ENCODE measurements around the gene JAZF1. TPM values are rescaled to one million over a fixed set of nuclear protein-coding genes. Genes with fewer than 3 reads are reported as not detected.

Gene JAZF1
- total RNA-seq, 1 experiment from 2014 or later, result 0.90 TPM

DNA sequence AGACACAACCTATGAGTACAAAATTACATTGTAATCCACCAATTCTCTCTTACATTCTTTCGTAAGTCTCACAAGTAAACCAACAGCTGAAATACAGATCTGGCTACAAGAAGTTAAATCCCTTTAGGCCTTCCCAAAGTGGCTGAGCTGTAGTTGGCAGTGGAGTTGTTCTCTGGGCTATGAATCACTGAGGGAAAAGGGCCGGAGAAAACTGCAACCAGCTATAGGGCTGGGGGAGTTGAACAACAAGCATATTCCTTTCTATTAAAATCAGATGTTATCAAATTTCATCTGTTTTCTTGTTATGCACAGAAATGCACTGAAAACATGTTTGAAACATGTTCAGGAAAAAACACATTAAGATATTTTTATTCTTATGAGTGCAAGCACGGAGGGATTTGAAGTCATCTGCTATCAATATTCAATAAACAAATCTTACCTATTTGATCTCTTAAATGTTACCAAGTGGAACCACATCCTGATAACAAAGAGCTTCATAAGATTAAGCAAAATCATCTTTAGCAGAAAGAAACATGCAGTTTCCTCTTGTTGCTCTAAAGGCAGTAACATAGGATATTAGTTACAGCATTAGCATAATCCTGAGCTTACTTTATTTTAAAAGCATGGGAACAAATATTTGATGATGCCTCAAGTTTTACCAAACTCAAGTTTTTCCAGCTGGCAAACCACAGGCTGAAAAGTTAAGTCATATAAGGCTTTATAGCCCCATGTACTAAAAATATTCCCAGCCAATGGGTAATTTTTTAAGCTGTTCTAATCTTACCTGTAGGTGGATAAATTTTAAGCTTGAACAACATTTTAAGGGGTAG is 227.9 kb downstream of the JAZF1 start:
- intact Hi-C loops (cut with micrococcal nuclease; ENCODE audit: unreplicated experiment), result no loop called here
- CTCF ChIA-PET, result no interaction called here

DNA sequence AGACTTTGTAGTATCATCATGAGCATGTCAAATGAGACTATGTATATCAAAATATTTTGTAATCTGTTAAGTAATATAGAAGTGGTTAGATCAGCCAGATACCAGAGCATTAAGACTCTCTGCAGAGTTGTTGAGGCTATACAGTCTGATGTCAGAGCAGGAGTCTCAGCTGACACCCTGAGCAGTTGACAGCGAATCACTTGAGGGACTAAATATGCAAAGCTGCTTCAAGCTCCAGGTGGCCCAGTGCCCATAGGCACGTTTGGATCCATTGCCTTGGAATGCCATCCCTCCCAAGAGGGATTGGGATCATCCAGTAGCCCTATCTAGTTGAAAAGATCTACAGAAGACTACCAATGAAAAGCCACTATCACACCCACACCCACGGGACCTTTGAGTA is 230.5 kb downstream of the JAZF1 start:
- POLR2A ChIA-PET (ENCODE audit: unreplicated experiment), result interaction anchor here (0.5 kb wide), 1 partner anchor 1328 kb away, joined by 4 read pairs; no protein-coding TSS in a partner anchor
- H3K27ac ChIP-seq, result no peak overlapping the region
- BruUV-seq (replicated peaks), result no TSS peak
- no peaks in the 10 kb centered on the region for H3F3A ChIP-seq (ENCODE audit: insufficient read depth, low read depth)
- H3K27me3 ChIP-seq (ENCODE audit: insufficient read depth, low read depth), result no peaks in the 10 kb centered on the region
- DNase-seq, result no peak
- H3K79me2 ChIP-seq (ENCODE audit: low read depth), result no peaks in the 10 kb centered on the region
- H3K4me3 ChIP-seq, result no peak overlapping the region
- no peak overlapping the region for H2AFZ ChIP-seq
- H4K20me1 ChIP-seq (ENCODE audit: insufficient read depth), result no peaks in the 10 kb centered on the region
- H3K9me2 ChIP-seq (ENCODE audit: insufficient read depth), result no peaks in the 10 kb centered on the region
- CTCF ChIA-PET, result no interaction called here
- H3K36me3 ChIP-seq (ENCODE audit: low read depth), result no peaks in the 10 kb centered on the region
- no peaks in the 10 kb centered on the region for H3K4me1 ChIP-seq (replicated peaks; ENCODE audit: insufficient read depth)
- no peak overlapping the region for H3K4me2 ChIP-seq
- intact Hi-C loops (cut with micrococcal nuclease; ENCODE audit: unreplicated experiment), result no loop called here
- H3K9me3 ChIP-seq (ENCODE audit: insufficient read depth, low read depth), result no peaks in the 10 kb centered on the region
- TF ChIP-seq EZH2 (IDR thresholded peaks at IDR 0.05; ENCODE audit: low read depth), result no peak
- TF ChIP-seq, protein P1, sequence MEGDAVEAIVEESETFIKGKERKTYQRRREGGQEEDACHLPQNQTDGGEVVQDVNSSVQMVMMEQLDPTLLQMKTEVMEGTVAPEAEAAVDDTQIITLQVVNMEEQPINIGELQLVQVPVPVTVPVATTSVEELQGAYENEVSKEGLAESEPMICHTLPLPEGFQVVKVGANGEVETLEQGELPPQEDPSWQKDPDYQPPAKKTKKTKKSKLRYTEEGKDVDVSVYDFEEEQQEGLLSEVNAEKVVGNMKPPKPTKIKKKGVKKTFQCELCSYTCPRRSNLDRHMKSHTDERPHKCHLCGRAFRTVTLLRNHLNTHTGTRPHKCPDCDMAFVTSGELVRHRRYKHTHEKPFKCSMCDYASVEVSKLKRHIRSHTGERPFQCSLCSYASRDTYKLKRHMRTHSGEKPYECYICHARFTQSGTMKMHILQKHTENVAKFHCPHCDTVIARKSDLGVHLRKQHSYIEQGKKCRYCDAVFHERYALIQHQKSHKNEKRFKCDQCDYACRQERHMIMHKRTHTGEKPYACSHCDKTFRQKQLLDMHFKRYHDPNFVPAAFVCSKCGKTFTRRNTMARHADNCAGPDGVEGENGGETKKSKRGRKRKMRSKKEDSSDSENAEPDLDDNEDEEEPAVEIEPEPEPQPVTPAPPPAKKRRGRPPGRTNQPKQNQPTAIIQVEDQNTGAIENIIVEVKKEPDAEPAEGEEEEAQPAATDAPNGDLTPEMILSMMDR (conservative IDR thresholded peaks at IDR 0.05), result no peak

More for the DNA sequence above, 227.9 kb downstream of the JAZF1 start:
- H3K27me3 ChIP-seq (ENCODE audit: insufficient read depth, low read depth), result no peaks in the 10 kb centered on the region
- no peak for TF ChIP-seq EZH2 (IDR thresholded peaks at IDR 0.05; ENCODE audit: low read depth)
- TF ChIP-seq, protein P1 (conservative IDR thresholded peaks at IDR 0.05), result no peak
- DNase-seq, result no peak
- H3K36me3 ChIP-seq (ENCODE audit: low read depth), result no peaks in the 10 kb centered on the region
- H3K27ac ChIP-seq, result no peak overlapping the region
- H3K4me2 ChIP-seq, result no peak overlapping the region
- H2AFZ ChIP-seq, result no peak overlapping the region
- H4K20me1 ChIP-seq (ENCODE audit: insufficient read depth), result no peaks in the 10 kb centered on the region
- no peaks in the 10 kb centered on the region for H3K79me2 ChIP-seq (ENCODE audit: low read depth)
- no peaks in the 10 kb centered on the region for H3K9me3 ChIP-seq (ENCODE audit: insufficient read depth, low read depth)
- BruUV-seq (replicated peaks), result no TSS peak
- POLR2A ChIA-PET (ENCODE audit: unreplicated experiment), result interaction anchor here (0.6 kb wide), 1 partner anchor 115 kb away, joined by 24 read pairs; no protein-coding TSS in a partner anchor
- no peaks in the 10 kb centered on the region for H3K9me2 ChIP-seq (ENCODE audit: insufficient read depth)
- H3K4me1 ChIP-seq (replicated peaks; ENCODE audit: insufficient read depth), result no peaks in the 10 kb centered on the region
- no peak overlapping the region for H3K4me3 ChIP-seq
- H3F3A ChIP-seq (ENCODE audit: insufficient read depth, low read depth), result no peaks in the 10 kb centered on the region

DNA sequence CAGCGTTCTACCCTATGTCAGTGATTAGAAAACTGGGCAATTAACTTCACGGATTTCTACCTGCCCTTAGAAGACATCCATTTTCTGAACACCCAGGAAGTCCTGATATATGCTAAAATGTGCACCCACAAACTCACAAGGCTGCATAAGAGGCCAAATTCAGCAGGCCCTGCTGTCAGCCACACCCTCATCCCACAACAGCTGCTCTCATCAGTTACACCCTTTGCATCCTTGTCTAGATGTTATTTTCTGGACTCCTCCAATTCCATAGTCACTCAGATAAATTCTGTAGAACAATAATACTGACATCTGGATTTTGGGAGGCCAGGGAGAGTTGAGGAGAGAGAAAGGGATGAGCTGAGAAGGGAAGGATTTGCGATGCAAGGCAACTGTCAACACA is 231.7 kb downstream of the JAZF1 start:
- no peak for TF ChIP-seq EZH2 (IDR thresholded peaks at IDR 0.05; ENCODE audit: low read depth)
- TF ChIP-seq, protein P1 (conservative IDR thresholded peaks at IDR 0.05), result no peak
- Histone ChIP-seq H3F3A (ENCODE audit: insufficient read depth, low read depth) (no peaks in the 10 kb centered on the region), H2AFZ (no peak overlapping the region), H3K27ac (no peak overlapping the region), H3K9me2 (ENCODE audit: insufficient read depth) (no peaks in the 10 kb centered on the region), H3K4me3 (no peak overlapping the region), H4K20me1 (ENCODE audit: insufficient read depth) (no peaks in the 10 kb centered on the region), H3K79me2 (ENCODE audit: low read depth) (no peaks in the 10 kb centered on the region), H3K4me2 (no peak overlapping the region), H3K9me3 (ENCODE audit: insufficient read depth, low read depth) (no peaks in the 10 kb centered on the region), H3K27me3 (ENCODE audit: insufficient read depth, low read depth) (no peaks in the 10 kb centered on the region), H3K36me3 (ENCODE audit: low read depth) (no peaks in the 10 kb centered on the region), H3K4me1 (replicated peaks; ENCODE audit: insufficient read depth) (no peaks in the 10 kb centered on the region)
- CTCF ChIA-PET, result no interaction called here
- POLR2A ChIA-PET (ENCODE audit: unreplicated experiment), result no interaction called here
- BruUV-seq (replicated peaks), result no TSS peak
- no peak for DNase-seq
- intact Hi-C loops (cut with micrococcal nuclease; ENCODE audit: unreplicated experiment), result no loop called here

All from PC-9 (cell line).